GM23338 (cell line): ENCODE data around the gene SHFL. TPM values are rescaled to one million over a fixed set of nuclear protein-coding genes. Genes with fewer than 3 reads are reported as not detected.

Experiments used
- ATAC-seq: fragments of 200-7000 bp; cut with Tn5 transposase; 3 replicates; pipeline ENCODE4 v1.9.1; 2020
- DNase-seq: peaks from one replicate; pipeline ENCODE4 v3.0.0-alpha.2; 2015; ENCODE audit warnings: low spot score
- H2AFZ ChIP-seq: fragments of 200-600 bp; sonication (generic); 2 replicates; pipeline ENCODE4 v1.8.0; 2016; ENCODE audit warnings: antibody characterized with exemption, mild to moderate bottlenecking, moderate library complexity
- H3F3A ChIP-seq: fragments of 200-600 bp; sonication (generic); replicated peaks from 2 replicates; pipeline ENCODE4 v1.8.0; 2017; ENCODE audit warnings: antibody characterized with exemption, mixed run types, low read depth
- H3K27ac ChIP-seq: fragments of 200-600 bp; sonication (generic); 2 replicates; pipeline ENCODE4 v1.6.1; 2016; ENCODE audit warnings: low read depth
- H3K27me3 ChIP-seq: fragments of 200-600 bp; sonication (generic); 2 replicates; pipeline ENCODE4 v1.8.0; 2016; ENCODE audit warnings: mild to moderate bottlenecking, mixed run types, moderate library complexity; ENCODE audit not compliant: insufficient read depth
- H3K36me3 ChIP-seq: fragments of 200-600 bp; sonication (generic); 2 replicates; pipeline ENCODE4 v1.8.0; 2016; ENCODE audit warnings: mild to moderate bottlenecking; ENCODE audit not compliant: insufficient read depth
- H3K4me1 ChIP-seq: fragments of 200-600 bp; sonication (generic); 2 replicates; pipeline ENCODE4 v1.8.0; 2016; ENCODE audit warnings: mild to moderate bottlenecking, moderate library complexity; ENCODE audit not compliant: insufficient read depth
- H3K4me2 ChIP-seq: fragments of 200-600 bp; sonication (generic); 2 replicates; pipeline ENCODE4 v1.7.1; 2017; ENCODE audit warnings: mixed run types
- H3K4me3 ChIP-seq: fragments of 200-600 bp; sonication (generic); 2 replicates; pipeline ENCODE4 v1.6.1; 2016; ENCODE audit warnings: mixed run types
- H3K79me2 ChIP-seq: fragments of 200-600 bp; sonication (generic); replicated peaks from 2 replicates; pipeline ENCODE4 v1.8.0; 2017; ENCODE audit warnings: mild to moderate bottlenecking; ENCODE audit not compliant: insufficient read depth
- H3K9me2 ChIP-seq: fragments of 200-600 bp; sonication (generic); 2 replicates; pipeline ENCODE4 v1.8.0; 2017; ENCODE audit not compliant: insufficient read depth
- H4K20me1 ChIP-seq: fragments of 200-600 bp; sonication (generic); replicated peaks from 2 replicates; pipeline ENCODE4 v1.8.0; 2017; ENCODE audit warnings: mild to moderate bottlenecking; ENCODE audit not compliant: insufficient read depth
- H3K27ac Mint-ChIP-seq: 2 replicates; pipeline ENCODE4 v1.8.0; 2020; ENCODE audit warnings: inconsistent platforms, mild to moderate bottlenecking, moderate library complexity, mixed read lengths
- H3K27me3 Mint-ChIP-seq: 3 replicates; pipeline ENCODE4 v1.8.0; 2022; ENCODE audit warnings: low read depth, mild to moderate bottlenecking, moderate library complexity, mixed read lengths, inconsistent platforms; ENCODE audit not compliant: insufficient read depth, poor library complexity
- H3K36me3 Mint-ChIP-seq: 3 replicates; pipeline ENCODE4 v1.8.0; 2021; ENCODE audit warnings: low read depth, mild to moderate bottlenecking, inconsistent platforms, moderate library complexity, mixed read lengths
- H3K4me1 Mint-ChIP-seq: 3 replicates; pipeline ENCODE4 v1.8.0; 2020; ENCODE audit warnings: mild to moderate bottlenecking, inconsistent platforms, mixed read lengths
- H3K4me3 Mint-ChIP-seq: 3 replicates; pipeline ENCODE4 v1.8.0; 2021; ENCODE audit warnings: moderate library complexity, mild to moderate bottlenecking, inconsistent platforms, mixed read lengths
- H3K9me3 Mint-ChIP-seq: 3 replicates; pipeline ENCODE4 v1.8.0; 2020; ENCODE audit warnings: moderate library complexity, mild to moderate bottlenecking, inconsistent platforms, mixed read lengths
- CREB1 ChIP-seq: fragments of 250-450 bp; sonication (Bioruptor Pico); IDR thresholded peaks from 2 replicates; pipeline ENCODE4 v1.5.0; 2020; ENCODE audit warnings: low read depth, mild to moderate bottlenecking, moderate library complexity
- CTCF ChIP-seq, 2 experiments: fragments of 200-600 bp in 1 of 2; sonication (generic) in 1 of 2; conservative IDR thresholded peaks; 2 replicates each; pipeline versions ENCODE4 v1.5.1 to v1.6.1; 2016 to 2017; ENCODE audit warnings: antibody characterized with exemption in 2 of 2, low read depth in 2 of 2, mild to moderate bottlenecking in 2 of 2, moderate library complexity in 1 of 2
- ETS1 ChIP-seq: IDR thresholded peaks from 2 replicates; pipeline ENCODE4 v1.6.1; 2016; ENCODE audit warnings: antibody characterized with exemption
- EZH2phosphoT487 ChIP-seq: fragments of 200-600 bp; sonication (generic); IDR thresholded peaks from one replicate; pipeline ENCODE4 v1.8.1; 2018; ENCODE audit warnings: antibody characterized with exemption; ENCODE audit not compliant: unreplicated experiment
- POLR2AphosphoS5 ChIP-seq: IDR thresholded peaks from 2 replicates; pipeline ENCODE4 v1.6.1; 2016; ENCODE audit warnings: antibody characterized with exemption, low read depth
- REST ChIP-seq: IDR thresholded peaks from one replicate; pipeline ENCODE4 v1.6.1; 2018; ENCODE audit warnings: antibody characterized with exemption; ENCODE audit not compliant: unreplicated experiment
- STAT1 ChIP-seq: IDR thresholded peaks from one replicate; pipeline ENCODE4 v1.6.1; 2016; ENCODE audit warnings: antibody characterized with exemption; ENCODE audit not compliant: unreplicated experiment
- ZNF114 ChIP-seq: fragments of 250-450 bp; sonication (Bioruptor Pico); IDR thresholded peaks from 2 replicates; pipeline ENCODE4 v1.5.0; 2020; ENCODE audit warnings: mild to moderate bottlenecking, moderate library complexity
- ZNF331 ChIP-seq: fragments of 250-450 bp; sonication (Bioruptor Pico); IDR thresholded peaks from 2 replicates; pipeline ENCODE4 v1.5.0; 2020; ENCODE audit warnings: low read depth, mild to moderate bottlenecking, moderate library complexity
- polyA plus RNA-seq: library from polyadenylated mRNA; unstranded; fragments of >200 nt; fragmentation: Nextera tagmentation; extraction: Ambion mirVana; gene quantifications from 2 replicates; pipeline ENCODE4 v1.2.1, GENCODE V29; 2016
- total RNA-seq: library from RNA; depleted of rRNA; stranded (reverse); fragments of >200 nt; shearing (Covaris generic); gene quantifications from 2 replicates; pipeline ENCODE4 v1.2.3, GENCODE V29; 2014

SHFL gene
- total and polyA plus RNA-seq, 2 experiments from 2014 or later, result 31.7 to 32.1 TPM

GRCh38 chr19:10116866-10117616 is 30.9 kb downstream of the SHFL start:
- Mint-ChIP-seq H3K27ac (no peak overlapping the region), H3K4me1 (peaks cover 9% of the 10 kb centered on the region), H3K36me3 (peaks cover 58% of the 10 kb centered on the region), H3K27me3 (peaks cover 37% of the 10 kb centered on the region), H3K9me3 (no peaks in the 10 kb centered on the region), H3K4me3 (no peak overlapping the region)
- Histone ChIP-seq H3K27me3 (no peaks in the 10 kb centered on the region), H3K4me1 (no peaks in the 10 kb centered on the region; the same call in 1 of the 2 replicates), H3K36me3 (peaks cover 13% of the 10 kb centered on the region; the same call in 1 of the 2 replicates), H3K4me3 (no peak overlapping the region), H3K4me2 (no peak overlapping the region), H4K20me1 (peaks cover 11% of the 10 kb centered on the region; the same call in 1 of the 2 replicates), H3K79me2 (peaks cover 21% of the 10 kb centered on the region), H3F3A (peaks cover 27% of the 10 kb centered on the region), H3K9me2 (no peaks in the 10 kb centered on the region), H3K27ac (no peak overlapping the region), H2AFZ (no peak overlapping the region)
- DNase-seq, result no peak
- no peak for ATAC-seq
- TF ChIP-seq EZH2phosphoT487, result no peak
- TF ChIP-seq ZNF114 (CRISPR knock-in tag), result no peak
- no peak for TF ChIP-seq STAT1
- no peak for TF ChIP-seq POLR2AphosphoS5
- no peak for TF ChIP-seq ETS1

DNA sequence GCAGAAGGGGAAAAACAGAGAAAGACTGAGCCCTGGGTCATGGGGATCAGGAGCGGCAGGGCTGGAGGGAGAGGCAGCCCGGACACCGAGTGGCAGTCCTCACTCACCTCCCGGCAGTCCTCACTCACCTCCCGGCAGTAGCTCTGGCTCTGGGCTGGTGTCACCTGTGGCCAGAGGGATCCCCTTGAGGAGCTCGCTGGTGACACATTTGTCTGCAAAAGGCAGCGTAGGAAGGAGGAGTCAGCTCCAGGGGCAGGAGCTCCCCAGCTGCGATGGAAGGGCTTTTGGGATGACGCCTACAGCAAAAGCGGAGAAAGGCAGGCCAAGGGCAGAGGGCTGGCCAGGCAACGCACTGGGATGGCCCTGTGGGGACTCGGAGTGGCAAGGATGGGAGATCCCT is 32.8 kb downstream of the SHFL start:
- no peak overlapping the region for H3K27ac ChIP-seq
- no peaks in the 10 kb centered on the region for H3K4me1 ChIP-seq
- Mint-ChIP-seq H3K36me3 (peaks cover 46% of the 10 kb centered on the region), H3K27me3 (peaks cover 23% of the 10 kb centered on the region), H3K9me3 (no peaks in the 10 kb centered on the region; the same call in 2 of the 3 replicates), H3K4me1 (no peaks in the 10 kb centered on the region; the same call in 2 of the 3 replicates), H3K4me3 (peak overlapping the region; percentile 96), H3K27ac (peak overlapping the region; percentile 84; the same call in 1 of the 2 replicates)
- no peaks in the 10 kb centered on the region for H3K9me2 ChIP-seq
- no peak; the same call in 2 of the 3 replicates for ATAC-seq
- peaks cover 11% of the 10 kb centered on the region; the same call in 1 of the 2 replicates for H4K20me1 ChIP-seq
- H3F3A ChIP-seq, result peaks cover 13% of the 10 kb centered on the region; the same call in 1 of the 2 replicates
- H3K27me3 ChIP-seq, result no peaks in the 10 kb centered on the region
- H3K79me2 ChIP-seq, result peaks cover 21% of the 10 kb centered on the region
- H3K4me3 ChIP-seq, result peak overlapping the region; percentile 95
- TF ChIP-seq CTCF (conservative IDR thresholded peaks at IDR 0.05; ENCODE audit: low read depth in 2 of 2) (no peak), ZNF331 (CRISPR knock-in tag) (no peak), CREB1 (no peak), ZNF114 (CRISPR knock-in tag) (no peak), REST (no peak), STAT1 (no peak)
- H3K4me2 ChIP-seq, result peak overlapping the region; percentile 93
- H3K36me3 ChIP-seq, result peaks cover 13% of the 10 kb centered on the region; the same call in 1 of the 2 replicates
- H2AFZ ChIP-seq, result no peak overlapping the region
- peak; percentile 34 for DNase-seq
